ENCODE results near the gene KRTAP2-1. TPM values are rescaled to one million over a fixed set of nuclear protein-coding genes. Genes with fewer than 3 reads are reported as not detected.
A peak's percentile ranks its signal among the peaks of the same experiment; 100 is the strongest.
"Not testable (repeated sequence)": the region's sequence is repeated elsewhere in the genome, so short reads cannot be mapped to it uniquely, and the experiment has no call there.

Gene KRTAP2-1
- total and polyA plus RNA-seq, 4 experiments from 2014 or later = not detected

GRCh38 chr17:41037853-41038350, 9.2 kb downstream of the KRTAP2-1 start:
- Histone ChIP-seq H3K9me3 (ENCODE audit: control insufficient read depth in 1 of 2, low read length in 2 of 2) (no peaks in the 10 kb centered on the region), H3K4me3 (ENCODE audit: low read length in 2 of 2) (no peak overlapping the region), H3K27me3 (ENCODE audit: insufficient read depth, low read length) (no peaks in the 10 kb centered on the region), H3K36me3 (ENCODE audit: insufficient read depth, low read length) (no peaks in the 10 kb centered on the region), H3K4me1 (ENCODE audit: insufficient read depth, low read length) (no peaks in the 10 kb centered on the region), H3K27ac (ENCODE audit: low read depth, low read length) (no peak overlapping the region)
- ChIA-PET POLR2A (ENCODE audit: partially characterized antibody) (no interaction called here), CTCF (ENCODE audit: partially characterized antibody) (no interaction called here)
- Mint-ChIP-seq H3K36me3 (no peaks in the 10 kb centered on the region), H3K4me1 (no peaks in the 10 kb centered on the region), H3K4me3 (no peak overlapping the region), H3K27ac (no peak overlapping the region), H3K9me3 (peaks cover 0 to 9% (median 3%) of the 10 kb centered on the region in 8 donors), H3K27me3 (peaks cover 4 to 11% of the 10 kb centered on the region in 2 donors)
- no peak for DNase-seq
- intact Hi-C loops (cut with micrococcal nuclease) = no loop called here

- H3K4me3 Mint-ChIP-seq; intact Hi-C loops (cut with micrococcal nuclease); H3K36me3 ChIP-seq (ENCODE audit: insufficient read depth, low read length); H3K27me3 ChIP-seq (ENCODE audit: insufficient read depth, low read length); POLR2A ChIA-PET (ENCODE audit: partially characterized antibody); H3K9me3 ChIP-seq (ENCODE audit: control insufficient read depth in 1 of 2, low read length in 2 of 2); H3K4me3 ChIP-seq (ENCODE audit: low read length in 2 of 2); H3K4me1 Mint-ChIP-seq; H3K36me3 Mint-ChIP-seq; H3K4me1 ChIP-seq (ENCODE audit: insufficient read depth, low read length); CTCF ChIA-PET (ENCODE audit: partially characterized antibody); H3K27ac ChIP-seq (ENCODE audit: low read depth, low read length); H3K9me3 Mint-ChIP-seq: not testable (repeated sequence)
- Mint-ChIP-seq H3K27me3 (peaks cover 13 to 14% of the 10 kb centered on the region in 2 donors), H3K27ac (peak within 1 kb of the TSS in 1 of 7 donors; percentile 46)
- DNase-seq = peak in 1 of 5 donors; percentile 29
Observed at GRCh38 chr17:41034346-41034935, 12.7 kb downstream of the KRTAP2-1 start, which contains the start of gene KRTAP1-3. TSS of gene KRTAP1-3 (minus strand) at chr17:41034874. CDS start at chr17:41034821, 53 bp downstream.

- Mint-ChIP-seq H3K9me3 (no peaks in the 10 kb centered on the region), H3K27ac (no peak within 1 kb of the TSS), H3K4me3 (no peak within 1 kb of the TSS), H3K36me3 (no peaks in the 10 kb centered on the region), H3K4me1 (no peaks in the 10 kb centered on the region), H3K27me3 (peaks cover 18 to 23% of the 10 kb centered on the region in 2 donors)
- H3K27ac ChIP-seq (ENCODE audit: low read depth, low read length) = no peak within 1 kb of the TSS
- CTCF ChIA-PET (ENCODE audit: partially characterized antibody) = no interaction called here
- DNase-seq = peak in 1 of 5 donors; percentile 15
- no peaks in the 10 kb centered on the region for H3K27me3 ChIP-seq (ENCODE audit: insufficient read depth, low read length)
- no peaks in the 10 kb centered on the region for H3K9me3 ChIP-seq (ENCODE audit: control insufficient read depth in 1 of 2, low read length in 2 of 2)
- intact Hi-C loops (cut with micrococcal nuclease) = no loop called here
- no peak within 1 kb of the TSS for H3K4me3 ChIP-seq (ENCODE audit: low read length in 2 of 2)
- no peaks in the 10 kb centered on the region for H3K36me3 ChIP-seq (ENCODE audit: insufficient read depth, low read length)
- no peaks in the 10 kb centered on the region for H3K4me1 ChIP-seq (ENCODE audit: insufficient read depth, low read length)
- POLR2A ChIA-PET (ENCODE audit: partially characterized antibody) = no interaction called here
Observed at GRCh38 chr17:41029633-41030245, 17.4 kb downstream of the KRTAP2-1 start, which contains the start of gene KRTAP1-4. TSS of gene KRTAP1-4 (minus strand) at chr17:41030195. CDS start at chr17:41030078, 117 bp downstream.

- no peaks in the 10 kb centered on the region for H3K36me3 Mint-ChIP-seq
- Histone ChIP-seq H3K4me3 (ENCODE audit: low read length in 2 of 2) (no peak within 1 kb of the TSS), H3K9me3 (ENCODE audit: control insufficient read depth in 1 of 2, low read length in 2 of 2) (no peaks in the 10 kb centered on the region), H3K36me3 (ENCODE audit: insufficient read depth, low read length) (no peaks in the 10 kb centered on the region), H3K4me1 (ENCODE audit: insufficient read depth, low read length) (no peaks in the 10 kb centered on the region), H3K27ac (ENCODE audit: low read depth, low read length) (no peak within 1 kb of the TSS), H3K27me3 (ENCODE audit: insufficient read depth, low read length) (no peaks in the 10 kb centered on the region)
- intact Hi-C loops (cut with micrococcal nuclease) = no loop called here
- H3K9me3 Mint-ChIP-seq = no peaks in the 10 kb centered on the region
- no peak within 1 kb of the TSS for H3K27ac Mint-ChIP-seq
- H3K27me3 Mint-ChIP-seq = peaks cover 17 to 25% of the 10 kb centered on the region in 2 donors
- no peak for DNase-seq
- ChIA-PET POLR2A (ENCODE audit: partially characterized antibody) (no interaction called here), CTCF (ENCODE audit: partially characterized antibody) (no interaction called here)
- H3K4me3 Mint-ChIP-seq = no peak within 1 kb of the TSS
- no peaks in the 10 kb centered on the region for H3K4me1 Mint-ChIP-seq
Observed at GRCh38 chr17:41026715-41027471, 20.2 kb downstream of the KRTAP2-1 start, which contains the start of gene KRTAP1-5. TSS of gene KRTAP1-5 (minus strand) at chr17:41027208. CDS start at chr17:41027155, 53 bp downstream.

- Mint-ChIP-seq H3K27ac (no peak overlapping the region), H3K4me3 (no peak overlapping the region), H3K9me3 (peaks cover 0 to 6% (median 3%) of the 10 kb centered on the region in 8 donors), H3K27me3 (peaks cover 14 to 16% of the 10 kb centered on the region in 2 donors), H3K36me3 (no peaks in the 10 kb centered on the region), H3K4me1 (no peaks in the 10 kb centered on the region)
- no peak for DNase-seq
- intact Hi-C loops (cut with micrococcal nuclease) = no loop called here
- H3K9me3 ChIP-seq (ENCODE audit: control insufficient read depth in 1 of 2, low read length in 2 of 2) = no peaks in the 10 kb centered on the region
- ChIA-PET POLR2A (ENCODE audit: partially characterized antibody) (no interaction called here), CTCF (ENCODE audit: partially characterized antibody) (no interaction called here)
- H3K4me3 ChIP-seq (ENCODE audit: low read length in 2 of 2) = no peak overlapping the region
- H3K4me1 ChIP-seq (ENCODE audit: insufficient read depth, low read length) = no peaks in the 10 kb centered on the region
- no peaks in the 10 kb centered on the region for H3K27me3 ChIP-seq (ENCODE audit: insufficient read depth, low read length)
- no peaks in the 10 kb centered on the region for H3K36me3 ChIP-seq (ENCODE audit: insufficient read depth, low read length)
- no peak overlapping the region for H3K27ac ChIP-seq (ENCODE audit: low read depth, low read length)
Observed at GRCh38 chr17:41024697-41025096, 22.4 kb downstream of the KRTAP2-1 start.

GRCh38 chr17:41020336-41020735, 26.8 kb downstream of the KRTAP2-1 start:
- Mint-ChIP-seq H3K36me3 (no peaks in the 10 kb centered on the region), H3K4me3 (no peak overlapping the region), H3K4me1 (no peaks in the 10 kb centered on the region), H3K27me3 (peaks cover 7 to 10% of the 10 kb centered on the region in 2 donors), H3K27ac (no peak overlapping the region), H3K9me3 (peaks cover 0 to 6% (median 3%) of the 10 kb centered on the region in 8 donors)
- H3K27ac ChIP-seq (ENCODE audit: low read depth, low read length) = no peak overlapping the region
- no peak overlapping the region for H3K4me3 ChIP-seq (ENCODE audit: low read length in 2 of 2)
- no peaks in the 10 kb centered on the region for H3K4me1 ChIP-seq (ENCODE audit: insufficient read depth, low read length)
- intact Hi-C loops (cut with micrococcal nuclease) = no loop called here
- H3K36me3 ChIP-seq (ENCODE audit: insufficient read depth, low read length) = no peaks in the 10 kb centered on the region
- DNase-seq = no peak
- POLR2A ChIA-PET (ENCODE audit: partially characterized antibody) = no interaction called here
- H3K27me3 ChIP-seq (ENCODE audit: insufficient read depth, low read length) = no peaks in the 10 kb centered on the region
- CTCF ChIA-PET (ENCODE audit: partially characterized antibody) = no interaction called here
- no peaks in the 10 kb centered on the region for H3K9me3 ChIP-seq (ENCODE audit: control insufficient read depth in 1 of 2, low read length in 2 of 2)

- no peaks in the 10 kb centered on the region for H3K27me3 ChIP-seq (ENCODE audit: insufficient read depth, low read length)
- no peaks in the 10 kb centered on the region for H3K36me3 ChIP-seq (ENCODE audit: insufficient read depth, low read length)
- no peaks in the 10 kb centered on the region for H3K4me1 ChIP-seq (ENCODE audit: insufficient read depth, low read length)
- ChIA-PET CTCF (ENCODE audit: partially characterized antibody) (no interaction called here), POLR2A (ENCODE audit: partially characterized antibody) (no interaction called here)
- Mint-ChIP-seq H3K4me3 (no peak overlapping the region), H3K27ac (no peak overlapping the region), H3K4me1 (no peaks in the 10 kb centered on the region), H3K36me3 (no peaks in the 10 kb centered on the region), H3K27me3 (peaks cover 8 to 10% of the 10 kb centered on the region in 2 donors), H3K9me3 (peaks cover 0 to 6% (median 3%) of the 10 kb centered on the region in 8 donors)
- no peak overlapping the region for H3K27ac ChIP-seq (ENCODE audit: low read depth, low read length)
- DNase-seq = no peak
- intact Hi-C loops (cut with micrococcal nuclease) = no loop called here
- H3K4me3 ChIP-seq (ENCODE audit: low read length in 2 of 2) = no peak overlapping the region
- H3K9me3 ChIP-seq (ENCODE audit: control insufficient read depth in 1 of 2, low read length in 2 of 2) = no peaks in the 10 kb centered on the region
Observed at GRCh38 chr17:41019415-41019814, 27.7 kb downstream of the KRTAP2-1 start.

Data from CD4-positive, alpha-beta memory T cell (primary cell).